PC-9 (cell line): ENCODE measurements around the gene VRK1.

ENCODE experiments used
- CTCF ChIP-seq: fragments of 200-600 bp; sonication (generic); conservative IDR thresholded peaks from 2 replicates; pipeline ENCODE4 v1.6.1; 2017; ENCODE audit warnings: mixed run types, antibody characterized with exemption, mild to moderate bottlenecking, moderate library complexity
- EZH2 ChIP-seq: fragments of 200-600 bp; sonication (generic); IDR thresholded peaks from 2 replicates; pipeline ENCODE4 v1.8.0; 2017; ENCODE audit warnings: antibody characterized with exemption, low read depth

GRCh38 chr14:96844857-96845570, 47.8 kb downstream of the VRK1 start:
- no peak for TF ChIP-seq CTCF
- TF ChIP-seq EZH2, result no peak
